ENCODE data around the gene IFNA8. TPM values are rescaled to one million over a fixed set of nuclear protein-coding genes. Genes with fewer than 3 reads are reported as not detected.

The IFNA8 gene
- total RNA-seq (not detected in 2 replicates), polyA plus RNA-seq (not detected in 2 replicates), polyA minus RNA-seq (not detected in 2 replicates)
- total RNA-seq (2013) = not detected

GRCh38 chr9:21408817-21409216 is at the start of gene IFNA8:
IFNA8 (plus strand) TSS chr9:21409117; CDS start chr9:21409177, 60 bp downstream.
- Histone ChIP-seq H3K4me3 (ENCODE audit: control extremely low read depth in 1 of 5, extremely low read depth in 1 of 5, insufficient read depth in 1 of 5, low read depth in 2 of 5, low read length in 4 of 5) (no peak within 1 kb of the TSS), H3K79me2 (ENCODE audit: control insufficient read depth, insufficient read depth, low read length) (no peaks in the 10 kb centered on the region), H3K4me2 (replicated peaks; ENCODE audit: low read depth, low read length, poor library complexity, severe bottlenecking) (no peak within 1 kb of the TSS), H3K9me3 (ENCODE audit: control extremely low read depth in 1 of 3, control insufficient read depth in 2 of 3, insufficient read depth in 1 of 3, low read length in 2 of 3) (no peaks in the 10 kb centered on the region), H3K27me3 (replicated peaks in 1 of 4; ENCODE audit: control extremely low read depth in 1 of 4, control insufficient read depth in 3 of 4, insufficient read depth in 4 of 4, low read length in 3 of 4) (peaks cover 0 to 17% (median 11%) of the 10 kb centered on the region in 4 experiments), H3K27ac (ENCODE audit: low read length in 2 of 2) (no peak within 1 kb of the TSS), H4K20me1 (ENCODE audit: control insufficient read depth, insufficient read depth, low read length, poor library complexity, severe bottlenecking) (no peaks in the 10 kb centered on the region), H3K4me1 (ENCODE audit: control insufficient read depth in 2 of 2, insufficient read depth in 2 of 2, low read length in 2 of 2) (peaks cover 21 to 24% of the 10 kb centered on the region in 2 donors), H3K36me3 (replicated peaks in 1 of 2; ENCODE audit: control extremely low read depth in 1 of 2, control insufficient read depth in 1 of 2, extremely low read depth in 1 of 2, insufficient read depth in 2 of 2, low read length in 1 of 2) (no peaks in the 10 kb centered on the region), H3K9ac (ENCODE audit: low read length) (no peak within 1 kb of the TSS), H2AFZ (ENCODE audit: insufficient read depth, low read depth, low read length, poor library complexity, severe bottlenecking) (no peak within 1 kb of the TSS)
- ChIA-PET POLR2A (no interaction called here), CTCF (interaction anchor here (0.6 to 1.0 kb wide), 4 partner anchors 13 to 79 kb away, joined by 3 to 5 read pairs (median 3); no protein-coding TSS in a partner anchor)
- Mint-ChIP-seq H3K4me1 (peaks cover 28% of the 10 kb centered on the region), H3K9me3 (ENCODE audit: insufficient read depth) (no peaks in the 10 kb centered on the region), H3K27ac (no peak within 1 kb of the TSS), H3K4me3 (no peak within 1 kb of the TSS), H3K27me3 (peaks cover 49% of the 10 kb centered on the region)
- intact Hi-C loops (cut with micrococcal nuclease) = no loop called here
- DNase-seq (no peak), ATAC-seq (ENCODE audit: low read depth) (no peak)
- TF ChIP-seq CTCF (IDR thresholded peaks at IDR 0.05) (no peak), EZH2 (IDR thresholded peaks at IDR 0.05; ENCODE audit: borderline replicate concordance, insufficient read depth, low read depth, low read length, poor library complexity, severe bottlenecking) (no peak)
- no CpG with 5 or more reads among the region's 1 CpG for WGBS (ENCODE audit: insufficient coverage)

DNA sequence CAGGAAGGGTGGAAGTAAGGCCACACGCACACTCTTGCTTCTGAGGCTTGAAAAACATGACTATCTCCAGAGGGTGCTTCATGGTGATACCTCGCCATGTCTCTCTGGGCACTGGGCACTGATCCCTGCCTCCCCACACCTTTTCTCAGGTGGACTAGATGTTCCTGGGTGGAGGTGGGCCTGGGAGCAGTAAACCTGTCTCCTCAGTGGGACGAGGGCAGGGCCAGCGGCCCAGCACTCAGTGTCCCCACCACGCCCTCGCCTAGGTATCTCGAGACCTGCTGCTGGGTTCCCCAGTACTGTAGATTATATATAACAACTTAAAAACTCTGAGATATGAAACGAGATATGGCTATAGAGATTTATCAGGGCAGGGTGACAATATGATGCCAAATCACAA is 46.6 kb upstream of the IFNA8 start:
- H3K4me3 Mint-ChIP-seq = no peak overlapping the region

More for the DNA sequence above, 46.6 kb upstream of the IFNA8 start:
- 100% methylated on average over 1 of the region's 8 CpGs for WGBS (ENCODE audit: insufficient coverage)
- Histone ChIP-seq H3K4me1 (ENCODE audit: control insufficient read depth in 2 of 2, insufficient read depth in 2 of 2, low read length in 2 of 2) (peaks cover 8 to 9% of the 10 kb centered on the region in 2 donors), H4K20me1 (ENCODE audit: control insufficient read depth, insufficient read depth, low read length, poor library complexity, severe bottlenecking) (no peaks in the 10 kb centered on the region), H3K79me2 (ENCODE audit: control insufficient read depth, insufficient read depth, low read length) (no peaks in the 10 kb centered on the region), H3K9me3 (ENCODE audit: control extremely low read depth in 1 of 3, control insufficient read depth in 2 of 3, insufficient read depth in 1 of 3, low read length in 2 of 3) (no peaks in the 10 kb centered on the region), H3K4me2 (replicated peaks; ENCODE audit: low read depth, low read length, poor library complexity, severe bottlenecking) (no peak overlapping the region), H3K36me3 (replicated peaks in 1 of 2; ENCODE audit: control extremely low read depth in 1 of 2, control insufficient read depth in 1 of 2, extremely low read depth in 1 of 2, insufficient read depth in 2 of 2, low read length in 1 of 2) (no peaks in the 10 kb centered on the region), H3K9ac (ENCODE audit: low read length) (no peak overlapping the region), H3K4me3 (ENCODE audit: control extremely low read depth in 1 of 5, extremely low read depth in 1 of 5, insufficient read depth in 1 of 5, low read depth in 2 of 5, low read length in 4 of 5) (no peak overlapping the region), H3K27me3 (replicated peaks in 1 of 4; ENCODE audit: control extremely low read depth in 1 of 4, control insufficient read depth in 3 of 4, insufficient read depth in 4 of 4, low read length in 3 of 4) (peaks cover 0 to 8% (median 2%) of the 10 kb centered on the region in 4 experiments), H2AFZ (ENCODE audit: insufficient read depth, low read depth, low read length, poor library complexity, severe bottlenecking) (no peak overlapping the region), H3K27ac (ENCODE audit: low read length in 2 of 2) (no peak overlapping the region)
- ATAC-seq (ENCODE audit: low read depth) (no peak), DNase-seq (no peak)
- Mint-ChIP-seq H3K27ac (no peak overlapping the region), H3K9me3 (ENCODE audit: insufficient read depth) (no peaks in the 10 kb centered on the region), H3K4me1 (peaks cover 12% of the 10 kb centered on the region), H3K27me3 (peaks cover 26% of the 10 kb centered on the region)
- TF ChIP-seq CTCF (IDR thresholded peaks at IDR 0.05) (no peak), EZH2 (IDR thresholded peaks at IDR 0.05; ENCODE audit: borderline replicate concordance, insufficient read depth, low read depth, low read length, poor library complexity, severe bottlenecking) (no peak)
- intact Hi-C loops (cut with micrococcal nuclease) = no loop called here
- CTCF ChIA-PET = interaction anchor here (1.0 kb wide), 1 partner anchor 32 kb away, joined by 3 read pairs; no protein-coding TSS in a partner anchor
- POLR2A ChIA-PET = no interaction called here
